Ovary (tissue), 3 donors: ENCODE measurements around the gene HPSE2.

Source experiments
- EP300 ChIP-seq: sonication (generic); formaldehyde crosslinking; IDR thresholded peaks from one replicate; pipeline ENCODE4 v1.6.1; 2017; ENCODE audit warnings: antibody characterized with exemption
- TF ChIP-seq, protein P1 (sequence below), 3 donors: fragments of 450-650 bp in 2 of 3; fragments of 200-600 bp in 1 of 3; IDR thresholded peaks; one replicate each; pipeline versions ENCODE4 v1.5.1 to v1.8.0; 2016 to 2022; ENCODE audit warnings: antibody characterized with exemption in 3 of 3, mild to moderate bottlenecking in 1 of 3
- donor health status: DM: no; HTN: no; CAD: no.

DNA sequence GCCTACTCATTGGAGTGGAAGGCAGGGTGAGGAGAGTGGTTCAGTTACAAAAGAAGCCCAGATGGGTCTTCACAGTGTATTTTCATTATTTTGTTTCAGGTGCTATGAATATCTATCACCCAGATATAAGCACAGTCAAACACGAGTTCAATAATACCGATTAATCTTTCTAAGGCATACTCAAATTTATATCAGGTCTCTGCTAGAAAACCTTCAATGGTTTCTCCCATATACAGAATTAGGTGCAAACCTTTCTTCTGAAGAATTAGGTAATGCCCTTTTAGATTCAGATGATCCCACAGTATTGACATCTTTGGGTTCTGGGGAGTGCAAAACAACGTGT lies 774.2 kb downstream of the HPSE2 start:
- TF ChIP-seq, protein P1, sequence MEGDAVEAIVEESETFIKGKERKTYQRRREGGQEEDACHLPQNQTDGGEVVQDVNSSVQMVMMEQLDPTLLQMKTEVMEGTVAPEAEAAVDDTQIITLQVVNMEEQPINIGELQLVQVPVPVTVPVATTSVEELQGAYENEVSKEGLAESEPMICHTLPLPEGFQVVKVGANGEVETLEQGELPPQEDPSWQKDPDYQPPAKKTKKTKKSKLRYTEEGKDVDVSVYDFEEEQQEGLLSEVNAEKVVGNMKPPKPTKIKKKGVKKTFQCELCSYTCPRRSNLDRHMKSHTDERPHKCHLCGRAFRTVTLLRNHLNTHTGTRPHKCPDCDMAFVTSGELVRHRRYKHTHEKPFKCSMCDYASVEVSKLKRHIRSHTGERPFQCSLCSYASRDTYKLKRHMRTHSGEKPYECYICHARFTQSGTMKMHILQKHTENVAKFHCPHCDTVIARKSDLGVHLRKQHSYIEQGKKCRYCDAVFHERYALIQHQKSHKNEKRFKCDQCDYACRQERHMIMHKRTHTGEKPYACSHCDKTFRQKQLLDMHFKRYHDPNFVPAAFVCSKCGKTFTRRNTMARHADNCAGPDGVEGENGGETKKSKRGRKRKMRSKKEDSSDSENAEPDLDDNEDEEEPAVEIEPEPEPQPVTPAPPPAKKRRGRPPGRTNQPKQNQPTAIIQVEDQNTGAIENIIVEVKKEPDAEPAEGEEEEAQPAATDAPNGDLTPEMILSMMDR (IDR thresholded peaks at IDR 0.05) = no peak
- no peak for TF ChIP-seq EP300
